DND-41 (cell line): ENCODE measurements around the gene THUMPD2.

Experiments used
- ATAC-seq: fragments of 200-7000 bp; cut with Tn5 transposase; 3 replicates; pipeline ENCODE4 v1.9.1; 2021; ENCODE audit warnings: low read depth; ENCODE audit not compliant: insufficient read depth
- DNase-seq: peaks from one replicate; pipeline ENCODE4 v3.0.0-alpha.2; 2020
- H2AFZ ChIP-seq: 2 replicates; pipeline ENCODE4 v1.6.0; 2012; ENCODE audit warnings: low read depth, low read length
- H3K27ac ChIP-seq: 2 replicates; pipeline ENCODE4 v1.5.1; 2012; ENCODE audit warnings: low read length, inconsistent platforms
- H3K27me3 ChIP-seq: fragments of 200-600 bp; sonication (generic); 2 replicates; pipeline ENCODE4 v1.6.0; 2012; ENCODE audit warnings: low read length, mild to moderate bottlenecking, inconsistent platforms; ENCODE audit not compliant: insufficient read depth, poor library complexity
- H3K36me3 ChIP-seq: 2 replicates; pipeline ENCODE4 v1.5.1; 2012; ENCODE audit warnings: low read length, inconsistent platforms; ENCODE audit not compliant: insufficient read depth
- H3K4me1 ChIP-seq: 2 replicates; pipeline ENCODE4 v1.5.1; 2012; ENCODE audit warnings: mild to moderate bottlenecking, low read length; ENCODE audit not compliant: insufficient read depth
- H3K4me2 ChIP-seq: 2 replicates; pipeline ENCODE4 v1.6.0; 2012; ENCODE audit warnings: mild to moderate bottlenecking, moderate library complexity, low read length, inconsistent platforms; ENCODE audit not compliant: insufficient read depth
- H3K4me3 ChIP-seq, 2 experiments: fragments of 200-600 bp in 1 of 2; shearing (Covaris generic) in 1 of 2; 2 replicates each; pipeline ENCODE4 v1.5.1; 2012 to 2016; ENCODE audit warnings: inconsistent platforms in 2 of 2, low read length in 2 of 2, mild to moderate bottlenecking in 2 of 2, low read depth in 1 of 2, moderate library complexity in 1 of 2
- H3K79me2 ChIP-seq: 2 replicates; pipeline ENCODE4 v1.6.0; 2012; ENCODE audit warnings: low read length, inconsistent platforms; ENCODE audit not compliant: insufficient read depth
- H3K9ac ChIP-seq: 2 replicates; pipeline ENCODE4 v1.6.0; 2012; ENCODE audit warnings: low read depth, mild to moderate bottlenecking, inconsistent platforms, low read length, moderate library complexity
- H3K9me3 ChIP-seq: 2 replicates; pipeline ENCODE4 v1.5.1; 2012; ENCODE audit warnings: low read length, moderate library complexity, mild to moderate bottlenecking, inconsistent platforms; ENCODE audit not compliant: insufficient read depth, severe bottlenecking
- H4K20me1 ChIP-seq: 2 replicates; pipeline ENCODE4 v1.6.0; 2012; ENCODE audit warnings: low read length; ENCODE audit not compliant: insufficient read depth
- EZH2 ChIP-seq: IDR thresholded peaks from 3 replicates; pipeline ENCODE4 v1.6.1; 2012; ENCODE audit warnings: borderline replicate concordance, low read depth, mild to moderate bottlenecking, moderate library complexity, low read length, inconsistent platforms; ENCODE audit not compliant: severe bottlenecking
- TF ChIP-seq, protein P1 (sequence below): IDR thresholded peaks from 2 replicates; pipeline ENCODE4 v1.5.1; 2012; ENCODE audit warnings: borderline replicate concordance, low read length, moderate library complexity, mild to moderate bottlenecking; ENCODE audit not compliant: poor library complexity, severe bottlenecking; ENCODE audit errors: extremely low read depth

Gene THUMPD2

DNA sequence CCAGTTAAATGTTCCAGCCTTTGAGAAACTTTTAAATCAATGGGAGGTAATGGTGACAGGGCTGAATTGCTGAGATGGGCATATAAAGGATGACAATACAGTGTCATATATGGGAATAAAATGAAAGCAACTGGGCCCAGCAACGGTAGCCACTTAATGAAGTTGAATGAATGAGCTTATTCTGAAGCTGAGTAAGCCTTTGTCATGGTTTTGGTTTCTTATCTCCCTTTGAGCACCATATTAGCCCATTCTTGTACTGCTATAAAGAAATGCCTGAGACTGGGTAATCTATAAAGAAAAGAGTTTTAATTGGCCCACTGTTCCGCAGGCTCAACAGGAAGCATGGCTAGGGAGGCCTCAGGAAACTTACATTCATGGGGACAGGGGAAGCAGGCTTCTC is 3.5 kb upstream of the THUMPD2 start:
- Histone ChIP-seq H3K27ac (no peak overlapping the region), H3K4me1 (peaks cover 18% of the 10 kb centered on the region), H3K9ac (no peak overlapping the region)

DNA sequence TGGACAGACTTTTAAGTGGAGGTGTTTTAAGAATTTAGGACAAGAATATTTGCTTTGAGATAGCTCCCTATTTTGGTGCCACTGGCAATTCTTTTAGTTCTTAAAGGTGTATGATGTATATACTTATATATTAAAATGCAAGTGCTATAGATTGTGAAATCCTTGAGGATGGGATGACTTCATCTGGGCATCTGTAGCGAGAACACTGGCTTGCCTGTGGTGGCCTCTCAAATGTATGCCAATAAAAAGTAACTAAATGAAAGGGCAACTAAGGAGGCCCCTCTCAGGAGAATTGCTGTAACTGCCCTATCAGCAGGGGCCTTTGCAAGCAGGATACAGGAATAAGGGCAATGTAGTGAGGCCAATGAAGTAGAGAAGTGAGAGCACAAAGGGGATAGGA is 2.6 kb upstream of the THUMPD2 start:
- H2AFZ ChIP-seq = no peak overlapping the region
- peaks cover 27% of the 10 kb centered on the region for H3K4me1 ChIP-seq
- no peak overlapping the region for H3K9ac ChIP-seq
- no peak overlapping the region for H3K4me3 ChIP-seq
- H3K9me3 ChIP-seq = no peaks in the 10 kb centered on the region
- ATAC-seq (no peak), DNase-seq (no peak)
- H3K36me3 ChIP-seq = no peaks in the 10 kb centered on the region
- H3K79me2 ChIP-seq = peaks cover 24% of the 10 kb centered on the region
- H3K4me2 ChIP-seq = no peak overlapping the region
- no peak overlapping the region for H3K27ac ChIP-seq
- no peaks in the 10 kb centered on the region for H3K27me3 ChIP-seq
- H4K20me1 ChIP-seq = no peaks in the 10 kb centered on the region
- TF ChIP-seq, protein P1, sequence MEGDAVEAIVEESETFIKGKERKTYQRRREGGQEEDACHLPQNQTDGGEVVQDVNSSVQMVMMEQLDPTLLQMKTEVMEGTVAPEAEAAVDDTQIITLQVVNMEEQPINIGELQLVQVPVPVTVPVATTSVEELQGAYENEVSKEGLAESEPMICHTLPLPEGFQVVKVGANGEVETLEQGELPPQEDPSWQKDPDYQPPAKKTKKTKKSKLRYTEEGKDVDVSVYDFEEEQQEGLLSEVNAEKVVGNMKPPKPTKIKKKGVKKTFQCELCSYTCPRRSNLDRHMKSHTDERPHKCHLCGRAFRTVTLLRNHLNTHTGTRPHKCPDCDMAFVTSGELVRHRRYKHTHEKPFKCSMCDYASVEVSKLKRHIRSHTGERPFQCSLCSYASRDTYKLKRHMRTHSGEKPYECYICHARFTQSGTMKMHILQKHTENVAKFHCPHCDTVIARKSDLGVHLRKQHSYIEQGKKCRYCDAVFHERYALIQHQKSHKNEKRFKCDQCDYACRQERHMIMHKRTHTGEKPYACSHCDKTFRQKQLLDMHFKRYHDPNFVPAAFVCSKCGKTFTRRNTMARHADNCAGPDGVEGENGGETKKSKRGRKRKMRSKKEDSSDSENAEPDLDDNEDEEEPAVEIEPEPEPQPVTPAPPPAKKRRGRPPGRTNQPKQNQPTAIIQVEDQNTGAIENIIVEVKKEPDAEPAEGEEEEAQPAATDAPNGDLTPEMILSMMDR = no peak
- TF ChIP-seq EZH2 = no peak

More for the DNA sequence above, 3.5 kb upstream of the THUMPD2 start:
- no peak overlapping the region for H2AFZ ChIP-seq
- no peaks in the 10 kb centered on the region for H3K36me3 ChIP-seq
- DNase-seq (no peak), ATAC-seq (no peak)
- peaks cover 15% of the 10 kb centered on the region for H3K79me2 ChIP-seq
- TF ChIP-seq EZH2 = no peak
- TF ChIP-seq, protein P1 = no peak
- H4K20me1 ChIP-seq = no peaks in the 10 kb centered on the region
- H3K9me3 ChIP-seq = no peaks in the 10 kb centered on the region
- no peak overlapping the region for H3K4me2 ChIP-seq
- H3K4me3 ChIP-seq = no peak overlapping the region
- no peaks in the 10 kb centered on the region for H3K27me3 ChIP-seq

- Histone ChIP-seq H3K79me2 (peaks cover 31% of the 10 kb centered on the region), H4K20me1 (no peaks in the 10 kb centered on the region), H3K27me3 (no peaks in the 10 kb centered on the region), H3K4me2 (0 out of 2 replicates have a peak overlapping the region, but pooled peaks have one; percentile 21), H3K27ac (no peak overlapping the region; the same call in 1 of the 2 replicates), H3K36me3 (no peaks in the 10 kb centered on the region), H3K4me3 (no peak overlapping the region), H3K9me3 (no peaks in the 10 kb centered on the region), H3K4me1 (peaks cover 30% of the 10 kb centered on the region), H3K9ac (no peak overlapping the region), H2AFZ (no peak overlapping the region)
- ATAC-seq (no peak), DNase-seq (peak; percentile 35)
- TF ChIP-seq, protein P1 = no peak
- no peak for TF ChIP-seq EZH2
Observed at GRCh38 chr2:39780825-39781600, 2.0 kb upstream of the THUMPD2 start.

DNA sequence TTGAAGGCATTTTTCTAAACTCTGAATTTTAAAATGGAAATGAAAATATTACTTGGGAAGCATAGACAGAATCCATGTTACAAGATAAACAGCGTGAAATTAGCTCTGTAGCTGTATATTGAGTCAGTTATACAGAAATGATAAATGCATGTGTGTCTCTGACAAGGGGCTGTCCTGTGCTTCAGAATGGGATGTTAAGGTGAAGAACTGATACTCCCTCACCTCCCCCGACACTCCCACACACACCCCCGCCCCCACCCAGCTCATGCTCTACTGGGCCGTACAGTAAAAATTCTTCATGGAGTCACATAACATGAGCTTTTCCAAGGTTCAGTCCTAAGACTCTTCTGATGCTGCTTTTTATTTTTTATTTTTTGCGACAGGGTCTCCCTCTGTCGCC is 869 bp upstream of the THUMPD2 start:
- Histone ChIP-seq H3K79me2 (peaks cover 41% of the 10 kb centered on the region), H3K4me2 (0 out of 2 replicates have a peak overlapping the region, but pooled peaks have one; percentile 76), H2AFZ (peak overlapping the region; percentile 77; the same call in 1 of the 2 replicates), H4K20me1 (0 out of 2 replicates have a peak, but pooled peaks cover 1% of the 10 kb centered on the region), H3K9me3 (no peaks in the 10 kb centered on the region), H3K27me3 (no peaks in the 10 kb centered on the region), H3K9ac (no peak overlapping the region), H3K4me3 (no peak overlapping the region), H3K4me1 (peaks cover 34% of the 10 kb centered on the region), H3K36me3 (no peaks in the 10 kb centered on the region), H3K27ac (no peak overlapping the region)
- DNase-seq = no peak
- no peak for ATAC-seq
- no peak for TF ChIP-seq EZH2
- TF ChIP-seq, protein P1 = no peak
